Activated B cell treated with CpG ODN at 0.5 μM for 24 hours (primary cell): Measurements from ENCODE around the gene RNF114. TPM values are rescaled to one million over a fixed set of nuclear protein-coding genes. Genes with fewer than 3 reads are reported as not detected.

Source experiments
- ATAC-seq: fragments of 200-7000 bp; cut with Tn5 transposase; one replicate; pipeline ENCODE4 v1.10.0; 2021; ENCODE audit warnings: low read depth, mild to moderate bottlenecking, moderate library complexity
- CTCF ChIA-PET: fragments of 350-600 bp; sonication (Branson Sonifier 250); formaldehyde crosslinking; loops from one replicate; lab custom pipeline; 2021; ENCODE audit warnings: antibody characterized with exemption; lab: Charles Lee
- POLR2A ChIA-PET: fragments of 350-600 bp; sonication (Branson Sonifier 250); formaldehyde crosslinking; loops from one replicate; lab custom pipeline; 2021; ENCODE audit warnings: antibody characterized with exemption; lab: Charles Lee
- DNase-seq: peaks from one replicate; pipeline ENCODE4 v3.0.0; 2022
- H3K27ac Mint-ChIP-seq: one replicate; pipeline ENCODE4 v1.8.0; 2020; ENCODE audit warnings: mixed read lengths
- H3K27me3 Mint-ChIP-seq: one replicate; pipeline ENCODE4 v1.8.0; 2021; ENCODE audit warnings: mixed read lengths
- H3K36me3 Mint-ChIP-seq: one replicate; pipeline ENCODE4 v1.8.0; 2021; ENCODE audit warnings: low read depth, mixed read lengths
- H3K4me1 Mint-ChIP-seq: one replicate; pipeline ENCODE4 v1.8.0; 2021; ENCODE audit warnings: mixed read lengths
- H3K4me3 Mint-ChIP-seq: one replicate; pipeline ENCODE4 v1.8.0; 2020; ENCODE audit warnings: mild to moderate bottlenecking, mixed read lengths
- H3K9me3 Mint-ChIP-seq: one replicate; pipeline ENCODE4 v1.8.0; 2020; ENCODE audit warnings: mixed read lengths
- CTCF ChIP-seq: fragments of 200-600 bp; IDR thresholded peaks from one replicate; pipeline ENCODE4 v1.8.0; 2022; ENCODE audit warnings: antibody characterized with exemption, mild to moderate bottlenecking
- intact Hi-C: fragments of 100-400 bp; cut with micrococcal nuclease; formaldehyde crosslinking; loops from one replicate; pipeline ENCODE4 v1.15.1; 2024
- total RNA-seq: library from RNA; stranded (reverse); gene quantifications from 2 replicates; pipeline ENCODE4 v1.2.3, GENCODE V29; 2022

Gene RNF114
- total RNA-seq, 1 donor from 2014 or later = 56.5 TPM

GRCh38 chr20:49966861-49967260, 30.7 kb downstream of the RNF114 start:
- H3K9me3 Mint-ChIP-seq = no peaks in the 10 kb centered on the region
- H3K4me3 Mint-ChIP-seq = no peak overlapping the region
- DNase-seq (no peak), ATAC-seq (no peak)
- intact Hi-C loops = no loop called here
- CTCF ChIA-PET = interaction anchor here (1.4 to 2.1 kb wide), 2 partner anchors 12 to 105 kb away, joined by 6 to 7 read pairs; no protein-coding TSS in a partner anchor
- no peaks in the 10 kb centered on the region for H3K36me3 Mint-ChIP-seq
- POLR2A ChIA-PET = no interaction called here
- no peaks in the 10 kb centered on the region for H3K4me1 Mint-ChIP-seq
- no peak overlapping the region for H3K27ac Mint-ChIP-seq
- TF ChIP-seq CTCF = no peak
- no peaks in the 10 kb centered on the region for H3K27me3 Mint-ChIP-seq

- no peak for TF ChIP-seq CTCF
- no peaks in the 10 kb centered on the region for H3K9me3 Mint-ChIP-seq
- ChIA-PET CTCF (no interaction called here), POLR2A (no interaction called here)
- no peak for DNase-seq
- no peak overlapping the region for H3K27ac Mint-ChIP-seq
- no peaks in the 10 kb centered on the region for H3K4me1 Mint-ChIP-seq
- no peak for ATAC-seq
- no peaks in the 10 kb centered on the region for H3K27me3 Mint-ChIP-seq
- intact Hi-C loops = no loop called here
- no peak overlapping the region for H3K4me3 Mint-ChIP-seq
- no peaks in the 10 kb centered on the region for H3K36me3 Mint-ChIP-seq
These were observed 33.0 kb downstream of the RNF114 start for GRCh38 chr20:49969234-49969633.

DNA sequence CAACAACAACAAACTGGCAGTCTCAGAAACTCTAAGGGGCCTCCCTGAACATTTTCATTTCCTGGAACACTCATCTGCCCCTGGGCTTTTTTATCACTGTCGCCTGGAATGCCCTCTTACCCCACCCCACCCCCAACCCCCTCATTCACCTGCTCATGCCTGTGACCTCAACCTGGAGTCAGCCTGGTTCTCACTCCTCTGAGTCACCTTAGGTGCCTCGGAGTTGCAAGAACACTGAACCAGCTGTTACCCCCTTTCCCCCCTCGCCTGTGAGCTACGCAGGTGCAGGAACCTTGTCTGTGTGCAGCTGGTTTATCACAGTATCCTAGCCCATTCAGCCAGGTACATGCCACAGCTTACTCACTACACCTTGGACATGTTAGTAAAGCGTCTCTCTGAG, 33.7 kb downstream of the RNF114 start:
- no peaks in the 10 kb centered on the region for H3K27me3 Mint-ChIP-seq
- no peak overlapping the region for H3K27ac Mint-ChIP-seq
- H3K4me3 Mint-ChIP-seq = no peak overlapping the region
- H3K9me3 Mint-ChIP-seq = no peaks in the 10 kb centered on the region
- POLR2A ChIA-PET = no interaction called here
- intact Hi-C loops = loop anchor here (10.0 kb wide), 1 partner anchor 495 kb away; no protein-coding TSS in a partner anchor
- CTCF ChIA-PET = no interaction called here
- no peak for TF ChIP-seq CTCF
- no peaks in the 10 kb centered on the region for H3K4me1 Mint-ChIP-seq
- ATAC-seq = no peak
- DNase-seq = no peak
- no peaks in the 10 kb centered on the region for H3K36me3 Mint-ChIP-seq

DNA sequence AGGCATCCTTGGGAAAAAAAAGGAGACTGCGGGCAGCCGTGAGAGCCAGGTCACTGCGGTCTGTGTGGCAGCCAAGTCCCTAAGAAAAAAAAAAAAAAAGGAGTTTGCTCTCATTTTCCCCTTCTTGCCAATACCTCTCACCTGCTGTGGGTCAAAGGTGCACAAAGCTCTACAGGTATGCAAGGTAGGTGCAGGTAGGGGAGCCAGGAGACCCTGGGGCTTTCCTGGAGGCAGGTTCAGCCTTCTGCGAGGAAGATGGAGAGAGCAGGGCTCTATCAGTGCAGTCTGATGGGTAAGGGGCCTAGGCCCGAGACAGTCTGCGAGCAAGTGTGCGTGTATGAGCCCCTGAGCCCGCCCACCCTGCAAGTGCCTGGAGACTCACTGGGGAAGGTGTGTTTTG, 34.3 kb downstream of the RNF114 start:
- ATAC-seq (no peak), DNase-seq (no peak)
- no peak for TF ChIP-seq CTCF
- POLR2A ChIA-PET = no interaction called here
- Mint-ChIP-seq H3K27me3 (no peaks in the 10 kb centered on the region), H3K9me3 (no peaks in the 10 kb centered on the region), H3K36me3 (no peaks in the 10 kb centered on the region), H3K4me3 (no peak overlapping the region), H3K4me1 (no peaks in the 10 kb centered on the region), H3K27ac (no peak overlapping the region)
- intact Hi-C loops = loop anchor here (10.0 kb wide), 1 partner anchor 494 kb away; no protein-coding TSS in a partner anchor
- CTCF ChIA-PET = no interaction called here

- H3K4me1 Mint-ChIP-seq = no peaks in the 10 kb centered on the region
- no peak for TF ChIP-seq CTCF
- H3K4me3 Mint-ChIP-seq = no peak overlapping the region
- no peaks in the 10 kb centered on the region for H3K9me3 Mint-ChIP-seq
- no peak overlapping the region for H3K27ac Mint-ChIP-seq
- no peaks in the 10 kb centered on the region for H3K36me3 Mint-ChIP-seq
- H3K27me3 Mint-ChIP-seq = no peaks in the 10 kb centered on the region
- intact Hi-C loops = loop anchor here (10.0 kb wide), 1 partner anchor 491 kb away; no protein-coding TSS in a partner anchor
- no peak for DNase-seq
- ATAC-seq = no peak
- ChIA-PET POLR2A (no interaction called here), CTCF (interaction anchor here (0.8 to 12.6 kb wide), 2 partner anchors 97 to 110 kb away, joined by 3 to 346 read pairs; no protein-coding TSS in a partner anchor)
These were observed 37.8 kb downstream of the RNF114 start for GRCh38 chr20:49973981-49974380.
